K562 (cell line): ENCODE results near the gene MDC1. TPM values are rescaled to one million over a fixed set of nuclear protein-coding genes. Genes with fewer than 3 reads are reported as not detected.
A peak's percentile ranks its signal among the peaks of the same experiment; 100 is the strongest.

ENCODE experiments used
- ATF1 ChIP-seq, 2 experiments: fragments of 450-650 bp in 1 of 2; IDR thresholded peaks; 2 replicates each; pipeline ENCODE4 v1.6.1; 2016; ENCODE audit warnings: missing compliant biosample characterization in 1 of 2, missing genetic modification characterization in 1 of 2
- ETS1 ChIP-seq: conservative IDR thresholded peaks from 2 replicates; pipeline ENCODE4 v1.6.1; 2011; ENCODE audit warnings: low read depth, mild to moderate bottlenecking, low read length; ENCODE audit not compliant: control insufficient read depth
- FOXM1 ChIP-seq, 2 experiments: fragments of 450-650 bp in 1 of 2; sonication (generic) in 1 of 2; formaldehyde crosslinking in 1 of 2; IDR thresholded peaks; 2 replicates each; pipeline versions ENCODE4 v1.6.1 to v1.9.0; 2017 to 2022; ENCODE audit warnings: low read depth in 2 of 2, mild to moderate bottlenecking in 2 of 2, missing genetic modification reagents in 1 of 2, moderate library complexity in 1 of 2
- HOXB6 ChIP-seq: fragments of 250-450 bp; sonication (Bioruptor Pico); IDR thresholded peaks from 2 replicates; pipeline ENCODE4 v1.5.1; 2022; ENCODE audit warnings: mild to moderate bottlenecking, borderline replicate concordance
- KAT7 ChIP-seq: sonication (generic); formaldehyde crosslinking; IDR thresholded peaks from 2 replicates; pipeline ENCODE4 v1.8.0; 2022; ENCODE audit warnings: missing genetic modification reagents, mild to moderate bottlenecking, borderline replicate concordance
- KLF10 ChIP-seq: fragments of 250-450 bp; sonication (Bioruptor Pico); IDR thresholded peaks from 2 replicates; pipeline ENCODE4 v1.6.1; 2021; ENCODE audit warnings: matching md5 sums
- MCM5 ChIP-seq: fragments of 450-650 bp; IDR thresholded peaks from 2 replicates; pipeline ENCODE4 v1.6.1; 2016; ENCODE audit warnings: low read depth
- MXD1 ChIP-seq: fragments of 250-450 bp; sonication (Bioruptor Pico); IDR thresholded peaks from 2 replicates; pipeline ENCODE4 v1.8.0; 2021; ENCODE audit warnings: borderline replicate concordance, mild to moderate bottlenecking, moderate library complexity; ENCODE audit not compliant: poor library complexity, severe bottlenecking
- NCOA2 ChIP-seq, 2 experiments: fragments of 450-650 bp; IDR thresholded peaks; 2 replicates each; pipeline ENCODE4 v1.6.1; 2018; ENCODE audit warnings: mild to moderate bottlenecking in 2 of 2, moderate library complexity in 1 of 2; ENCODE audit not compliant: partially characterized antibody in 2 of 2
- NR2C1 ChIP-seq, 2 experiments: fragments of 450-650 bp; IDR thresholded peaks; 2 replicates each; pipeline ENCODE4 v1.6.1; 2017; ENCODE audit warnings: mild to moderate bottlenecking in 2 of 2, antibody characterized with exemption in 1 of 2, inconsistent platforms in 1 of 2, missing compliant biosample characterization in 1 of 2, missing genetic modification characterization in 1 of 2
- PTTG1 ChIP-seq: fragments of 450-650 bp; IDR thresholded peaks from 2 replicates; pipeline ENCODE4 v1.6.1; 2016; ENCODE audit warnings: low read depth, mild to moderate bottlenecking, missing genetic modification characterization, missing compliant biosample characterization
- SMAD2 ChIP-seq: fragments of 150-350 bp; IDR thresholded peaks from 2 replicates; pipeline ENCODE4 v1.6.1; 2014; ENCODE audit warnings: low read depth, mild to moderate bottlenecking, low read length
- TEAD1 ChIP-seq, 2 experiments: fragments of 450-650 bp in 1 of 2; sonication (generic) in 1 of 2; formaldehyde crosslinking; IDR thresholded peaks; 2 replicates each; pipeline versions ENCODE4 v1.4.0 to v1.8.0; 2020 to 2022; ENCODE audit warnings: mild to moderate bottlenecking in 2 of 2, missing genetic modification reagents in 1 of 2
- ZC3H4 ChIP-seq: sonication (generic); formaldehyde crosslinking; IDR thresholded peaks from 2 replicates; pipeline ENCODE4 v1.9.0; 2021; ENCODE audit warnings: missing genetic modification reagents, borderline replicate concordance
- ZNF212 ChIP-seq: fragments of 450-650 bp; formaldehyde crosslinking; IDR thresholded peaks from 2 replicates; pipeline ENCODE4 v1.4.0; 2020; ENCODE audit warnings: mild to moderate bottlenecking
- ZNF644 ChIP-seq: fragments of 200-800 bp; sonication (Bioruptor generic); IDR thresholded peaks from 2 replicates; pipeline ENCODE4 v1.6.1; 2016; ENCODE audit warnings: low read depth, missing genetic modification characterization, missing compliant biosample characterization
- polyA plus RNA-seq, 8 experiments: library from polyadenylated mRNA; depleted of rRNA in 4 of 8; stranded (reverse) in 5 of 8; unstranded in 3 of 8; fragments of >200 nt; fragmentation: Nextera tagmentation in 2 of 8; fragmentation: Illumina TruSeq in 1 of 8; extraction: Ambion mirVana in 2 of 8; extraction: Trizol in 1 of 8; gene quantifications; 2 replicates each; pipeline versions ENCODE4 v1.2.1 to v1.2.3, GENCODE V29; 2011 to 2014; ENCODE audit warnings: inconsistent platforms in 1 of 8, missing spikeins in 1 of 8
- total RNA-seq, 7 experiments: library from RNA; depleted of rRNA in 6 of 7; stranded (reverse); fragments of >200 nt in 6 of 7; fragmentation: Illumina TruSeq in 2 of 7; extraction: Trizol in 2 of 7; gene quantifications; 2 replicates each; pipeline versions ENCODE4 v1.2.1 to v1.2.3, GENCODE V29; 2011 to 2021; ENCODE audit warnings: low replicate concordance in 1 of 7
- TF ChIP-seq, protein P1 (sequence below): fragments of 250-450 bp; sonication (Bioruptor Pico); IDR thresholded peaks from 2 replicates; pipeline ENCODE4 v1.8.0; 2022; ENCODE audit warnings: inconsistent platforms
- TF ChIP-seq, protein P2 (sequence below), 3 experiments: fragments of 200-800 bp in 1 of 3; sonication (Bioruptor generic) in 1 of 3; sonication (generic) in 1 of 3; formaldehyde crosslinking in 1 of 3; IDR thresholded peaks; 2 replicates each; pipeline versions ENCODE4 v1.6.1 to v1.8.0; 2016 to 2022; ENCODE audit warnings: mild to moderate bottlenecking in 2 of 3, missing compliant biosample characterization in 2 of 3, missing genetic modification characterization in 2 of 3, missing genetic modification reagents in 1 of 3
- TF ChIP-seq, protein P3 (sequence below): IDR thresholded peaks from 2 replicates; pipeline ENCODE4 v1.6.1; 2014; ENCODE audit warnings: antibody characterized with exemption

The MDC1 gene
- total and polyA plus RNA-seq, 9 of the 15 experiments (the other 6 are each of a cell fraction or from before 2014, with no cell fraction given) = 8.2 to 114 (median 20.0) TPM

- TF ChIP-seq, protein P1, sequence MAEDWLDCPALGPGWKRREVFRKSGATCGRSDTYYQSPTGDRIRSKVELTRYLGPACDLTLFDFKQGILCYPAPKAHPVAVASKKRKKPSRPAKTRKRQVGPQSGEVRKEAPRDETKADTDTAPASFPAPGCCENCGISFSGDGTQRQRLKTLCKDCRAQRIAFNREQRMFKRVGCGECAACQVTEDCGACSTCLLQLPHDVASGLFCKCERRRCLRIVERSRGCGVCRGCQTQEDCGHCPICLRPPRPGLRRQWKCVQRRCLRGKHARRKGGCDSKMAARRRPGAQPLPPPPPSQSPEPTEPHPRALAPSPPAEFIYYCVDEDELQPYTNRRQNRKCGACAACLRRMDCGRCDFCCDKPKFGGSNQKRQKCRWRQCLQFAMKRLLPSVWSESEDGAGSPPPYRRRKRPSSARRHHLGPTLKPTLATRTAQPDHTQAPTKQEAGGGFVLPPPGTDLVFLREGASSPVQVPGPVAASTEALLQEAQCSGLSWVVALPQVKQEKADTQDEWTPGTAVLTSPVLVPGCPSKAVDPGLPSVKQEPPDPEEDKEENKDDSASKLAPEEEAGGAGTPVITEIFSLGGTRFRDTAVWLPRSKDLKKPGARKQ (CRISPR knock-in tag) = no peak
- TF ChIP-seq ETS1 (no peak), SMAD2 (no peak), ATF1 (CRISPR knock-in tag; IDR thresholded peaks at IDR 0.05) (no peak), ATF1 (tag; IDR thresholded peaks at IDR 0.05) (no peak), MXD1 (CRISPR knock-in tag) (no peak), KLF10 (no peak), FOXM1 (IDR thresholded peaks at IDR 0.05; ENCODE audit: low read depth) (no peak), FOXM1 (CRISPR knock-in tag; IDR thresholded peaks at IDR 0.05; ENCODE audit: low read depth) (0 out of 2 replicates have a peak, but pooled peaks have one; percentile 48), NCOA2 (IDR thresholded peaks at IDR 0.05; ENCODE audit: partially characterized antibody in 2 of 2) (no peak), ZNF212 (CRISPR knock-in tag) (no peak), PTTG1 (tag) (no peak), ZNF644 (tag) (peak; percentile 52; the same call in 1 of the 2 replicates), ZC3H4 (CRISPR knock-in tag) (no peak), HOXB6 (CRISPR knock-in tag) (no peak), MCM5 (no peak), TEAD1 (CRISPR knock-in tag; IDR thresholded peaks at IDR 0.05) (peak in 1 of 2 experiments; percentile 40; a peak in 1 of 4 replicates), KAT7 (CRISPR knock-in tag) (no peak), NR2C1 (IDR thresholded peaks at IDR 0.05) (no peak), NR2C1 (tag; IDR thresholded peaks at IDR 0.05) (no peak)
- TF ChIP-seq, protein P2, sequence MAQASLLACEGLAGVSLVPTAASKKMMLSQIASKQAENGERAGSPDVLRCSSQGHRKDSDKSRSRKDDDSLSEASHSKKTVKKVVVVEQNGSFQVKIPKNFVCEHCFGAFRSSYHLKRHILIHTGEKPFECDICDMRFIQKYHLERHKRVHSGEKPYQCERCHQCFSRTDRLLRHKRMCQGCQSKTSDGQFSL (CRISPR knock-in tag; IDR thresholded peaks at IDR 0.05) = no peak
- TF ChIP-seq, protein P2 (tag; IDR thresholded peaks at IDR 0.05) = 0 out of 4 replicates have a peak, but pooled peaks of 1 of the 2 experiments have one; percentile 15
- TF ChIP-seq, protein P3, sequence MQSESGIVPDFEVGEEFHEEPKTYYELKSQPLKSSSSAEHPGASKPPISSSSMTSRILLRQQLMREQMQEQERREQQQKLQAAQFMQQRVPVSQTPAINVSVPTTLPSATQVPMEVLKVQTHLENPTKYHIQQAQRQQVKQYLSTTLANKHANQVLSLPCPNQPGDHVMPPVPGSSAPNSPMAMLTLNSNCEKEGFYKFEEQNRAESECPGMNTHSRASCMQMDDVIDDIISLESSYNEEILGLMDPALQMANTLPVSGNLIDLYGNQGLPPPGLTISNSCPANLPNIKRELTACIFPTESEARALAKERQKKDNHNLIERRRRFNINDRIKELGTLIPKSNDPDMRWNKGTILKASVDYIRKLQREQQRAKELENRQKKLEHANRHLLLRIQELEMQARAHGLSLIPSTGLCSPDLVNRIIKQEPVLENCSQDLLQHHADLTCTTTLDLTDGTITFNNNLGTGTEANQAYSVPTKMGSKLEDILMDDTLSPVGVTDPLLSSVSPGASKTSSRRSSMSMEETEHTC = no peak
Measured at GRCh38 chr6:30685157-30686008, 31.7 kb downstream of the MDC1 start (continued).
